ENCODE results near the gene MRTO4. TPM values are rescaled to one million over a fixed set of nuclear protein-coding genes. Genes with fewer than 3 reads are reported as not detected.
A peak's percentile ranks its signal among the peaks of the same experiment; 100 is the strongest.
"Not testable (repeated sequence)": the region's sequence is repeated elsewhere in the genome, so short reads cannot be mapped to it uniquely, and the experiment has no call there.

The MRTO4 gene
- total RNA-seq, 1 donor from 2014 or later = 16.4 TPM

- intact Hi-C loops (cut with DNase I) = no loop called here
- no peak for ATAC-seq
- TF ChIP-seq, protein P1, sequence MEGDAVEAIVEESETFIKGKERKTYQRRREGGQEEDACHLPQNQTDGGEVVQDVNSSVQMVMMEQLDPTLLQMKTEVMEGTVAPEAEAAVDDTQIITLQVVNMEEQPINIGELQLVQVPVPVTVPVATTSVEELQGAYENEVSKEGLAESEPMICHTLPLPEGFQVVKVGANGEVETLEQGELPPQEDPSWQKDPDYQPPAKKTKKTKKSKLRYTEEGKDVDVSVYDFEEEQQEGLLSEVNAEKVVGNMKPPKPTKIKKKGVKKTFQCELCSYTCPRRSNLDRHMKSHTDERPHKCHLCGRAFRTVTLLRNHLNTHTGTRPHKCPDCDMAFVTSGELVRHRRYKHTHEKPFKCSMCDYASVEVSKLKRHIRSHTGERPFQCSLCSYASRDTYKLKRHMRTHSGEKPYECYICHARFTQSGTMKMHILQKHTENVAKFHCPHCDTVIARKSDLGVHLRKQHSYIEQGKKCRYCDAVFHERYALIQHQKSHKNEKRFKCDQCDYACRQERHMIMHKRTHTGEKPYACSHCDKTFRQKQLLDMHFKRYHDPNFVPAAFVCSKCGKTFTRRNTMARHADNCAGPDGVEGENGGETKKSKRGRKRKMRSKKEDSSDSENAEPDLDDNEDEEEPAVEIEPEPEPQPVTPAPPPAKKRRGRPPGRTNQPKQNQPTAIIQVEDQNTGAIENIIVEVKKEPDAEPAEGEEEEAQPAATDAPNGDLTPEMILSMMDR (IDR thresholded peaks at IDR 0.05) = no peak
- peaks cover 46% of the 10 kb centered on the region for H3K4me1 ChIP-seq
- H3K27me3 ChIP-seq (ENCODE audit: low read depth) = no peaks in the 10 kb centered on the region
- H3K27ac ChIP-seq = no peak overlapping the region
- peaks cover 45% of the 10 kb centered on the region for H3K36me3 ChIP-seq
- H3K9me3 ChIP-seq = no peaks in the 10 kb centered on the region
- H3K4me3 ChIP-seq = no peak overlapping the region
- DNase-seq = no peak
These were observed 2.8 kb downstream of the MRTO4 start for GRCh38 chr1:19254416-19254815.

GRCh38 chr1:19255288-19255687 lies 3.7 kb downstream of the MRTO4 start:
- intact Hi-C loops (cut with DNase I) = no loop called here
- no peaks in the 10 kb centered on the region for H3K27me3 ChIP-seq (ENCODE audit: low read depth)
- H3K27ac ChIP-seq = no peak overlapping the region
- peaks cover 53% of the 10 kb centered on the region for H3K36me3 ChIP-seq
- no peak for ATAC-seq
- no peaks in the 10 kb centered on the region for H3K9me3 ChIP-seq
- DNase-seq = no peak
- no peak overlapping the region for H3K4me3 ChIP-seq
- TF ChIP-seq, protein P1 (IDR thresholded peaks at IDR 0.05) = no peak
- peaks cover 39% of the 10 kb centered on the region for H3K4me1 ChIP-seq

DNA sequence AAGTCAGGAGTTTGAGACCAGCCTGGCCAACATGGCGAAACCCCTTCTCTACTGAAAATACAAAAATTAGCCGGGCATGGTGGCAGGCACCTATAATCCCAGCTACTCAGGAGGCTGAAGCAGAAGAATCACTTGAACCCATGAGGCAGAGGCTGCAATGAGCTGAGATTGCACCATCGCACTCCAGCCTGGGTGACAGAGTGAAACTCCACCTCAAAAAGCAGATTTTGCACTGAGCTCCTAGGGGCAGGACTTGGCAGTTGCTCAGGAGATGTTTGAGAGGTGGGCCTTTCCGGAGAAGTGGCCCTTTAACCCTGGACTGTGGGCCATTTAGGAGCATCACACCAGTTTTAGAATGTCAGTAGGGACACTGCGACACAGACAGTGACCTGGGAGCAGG lies 4.7 kb downstream of the MRTO4 start:
- Histone ChIP-seq H3K4me1 (peaks cover 30% of the 10 kb centered on the region), H3K36me3 (peaks cover 59% of the 10 kb centered on the region)
- H3K27ac ChIP-seq; H3K27me3 ChIP-seq (ENCODE audit: low read depth); ATAC-seq; H3K9me3 ChIP-seq; DNase-seq; H3K4me3 ChIP-seq; intact Hi-C loops (cut with DNase I): not testable (repeated sequence)

DNA sequence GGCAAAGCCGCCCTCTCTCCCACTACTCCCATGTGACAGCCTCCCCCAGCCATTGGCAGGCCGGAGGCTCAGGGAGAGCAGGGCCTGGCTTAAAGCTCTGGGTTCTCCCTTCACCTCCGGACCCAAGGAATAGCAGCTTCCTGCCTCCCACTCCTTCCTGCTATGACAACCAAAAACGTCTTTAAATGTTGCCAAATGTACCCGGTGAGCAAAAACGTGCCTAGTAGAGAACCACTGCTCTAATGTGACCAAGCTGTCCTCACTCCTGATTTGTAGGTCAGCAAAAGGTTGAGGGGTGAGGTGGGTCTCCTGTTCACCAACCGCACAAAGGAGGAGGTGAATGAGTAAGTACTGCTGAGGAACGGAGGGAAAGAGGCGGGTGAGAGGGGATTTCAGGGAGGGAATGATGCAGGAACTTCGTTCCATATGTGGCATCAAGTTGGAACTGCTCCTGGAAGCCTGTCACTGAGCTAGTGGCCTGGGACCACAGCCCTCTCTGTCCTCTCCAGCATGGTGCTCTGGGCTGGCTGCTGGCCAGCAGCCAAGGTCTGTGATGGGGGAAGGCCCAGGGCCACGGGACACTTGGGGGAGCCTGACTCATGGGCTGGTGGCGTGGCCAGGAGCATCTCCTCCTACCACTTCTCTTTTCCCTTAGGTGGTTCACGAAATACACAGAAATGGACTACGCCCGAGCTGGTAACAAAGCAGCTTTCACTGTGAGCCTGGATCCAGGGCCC lies 5.7 kb downstream of the MRTO4 start:
- ATAC-seq = peak; percentile 45 to 49
- no peaks in the 10 kb centered on the region for H3K27me3 ChIP-seq (ENCODE audit: low read depth)
- H3K4me1 ChIP-seq = peaks cover 25% of the 10 kb centered on the region
- H3K36me3 ChIP-seq = peaks cover 59% of the 10 kb centered on the region
- H3K9me3 ChIP-seq = no peaks in the 10 kb centered on the region
- H3K4me3 ChIP-seq = no peak overlapping the region
- TF ChIP-seq, protein P1 (IDR thresholded peaks at IDR 0.05) = no peak
- DNase-seq = no peak
- no peak overlapping the region for H3K27ac ChIP-seq
- intact Hi-C loops (cut with DNase I) = no loop called here

DNA sequence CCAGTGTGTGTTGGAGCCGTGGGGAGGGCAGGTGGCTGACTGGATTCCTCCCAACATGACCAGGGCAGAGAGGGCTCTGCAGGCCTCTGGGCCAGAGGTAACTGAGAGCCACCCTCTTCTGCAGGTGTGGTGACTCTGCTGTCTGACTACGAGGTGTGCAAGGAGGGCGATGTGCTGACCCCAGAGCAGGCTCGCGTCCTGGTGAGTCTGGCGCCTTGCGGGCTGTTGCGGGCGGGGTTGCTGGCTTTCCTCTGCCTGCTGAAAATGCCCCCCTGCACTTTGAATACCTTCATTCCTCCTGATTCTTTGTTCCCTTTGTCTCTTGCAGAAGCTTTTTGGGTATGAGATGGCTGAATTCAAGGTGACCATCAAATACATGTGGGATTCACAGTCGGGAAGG lies 6.7 kb downstream of the MRTO4 start:
- H3K27ac ChIP-seq = no peak overlapping the region
- intact Hi-C loops (cut with DNase I) = no loop called here
- DNase-seq (no peak), ATAC-seq (no peak)
- H3K27me3 ChIP-seq (ENCODE audit: low read depth) = no peaks in the 10 kb centered on the region
- TF ChIP-seq, protein P1 (IDR thresholded peaks at IDR 0.05) = no peak
- H3K36me3 ChIP-seq = peaks cover 59% of the 10 kb centered on the region
- H3K4me3 ChIP-seq = no peak overlapping the region
- H3K4me1 ChIP-seq = peaks cover 15% of the 10 kb centered on the region
- H3K9me3 ChIP-seq = no peaks in the 10 kb centered on the region
